ENCODE measurements around the gene SRPRB.
A peak's percentile ranks its signal among the peaks of the same experiment; 100 is the strongest.

SRPRB gene

GRCh38 chr3:133805702-133806475 is at the start of gene SRPRB:
Gene SRPRB (plus strand): TSS chr3:133805815. CDS start chr3:133805849, 34 bp downstream.
- peak; percentile 97 for DNase-seq (ENCODE audit: low spot score)

GRCh38 chr3:133756716-133757694 is 48.6 kb upstream of the SRPRB start:
- no peak for DNase-seq (ENCODE audit: low spot score)

GRCh38 chr3:133757701-133758567 is 47.7 kb upstream of the SRPRB start:
- no peak for DNase-seq (ENCODE audit: low spot score)

- no peak for DNase-seq (ENCODE audit: low spot score)
Measured at GRCh38 chr3:133758568-133758928, 47.1 kb upstream of the SRPRB start.

- no peak for DNase-seq (ENCODE audit: low spot score)
Measured at GRCh38 chr3:133758964-133759739, 46.5 kb upstream of the SRPRB start.

- no peak for DNase-seq (ENCODE audit: low spot score)
Measured at GRCh38 chr3:133759740-133760305, 45.8 kb upstream of the SRPRB start.

- no peak for DNase-seq (ENCODE audit: low spot score)
Measured at GRCh38 chr3:133760916-133761315, 44.7 kb upstream of the SRPRB start.

GRCh38 chr3:133761605-133762484 is 43.8 kb upstream of the SRPRB start:
- no peak for DNase-seq (ENCODE audit: low spot score)

- DNase-seq (ENCODE audit: low spot score): no peak
Measured at GRCh38 chr3:133762539-133762938, 43.1 kb upstream of the SRPRB start.

- no peak for DNase-seq (ENCODE audit: low spot score)
Measured at GRCh38 chr3:133763797-133764683, 41.6 kb upstream of the SRPRB start.

GRCh38 chr3:133765256-133765655 is 40.4 kb upstream of the SRPRB start:
- no peak for DNase-seq (ENCODE audit: low spot score)

- DNase-seq (ENCODE audit: low spot score): no peak
Measured at GRCh38 chr3:133767607-133768006, 38.0 kb upstream of the SRPRB start.

- DNase-seq (ENCODE audit: low spot score): no peak
Measured at GRCh38 chr3:133769536-133769935, 36.1 kb upstream of the SRPRB start.

- DNase-seq (ENCODE audit: low spot score): no peak
Measured at GRCh38 chr3:133773732-133774131, 31.9 kb upstream of the SRPRB start.

- DNase-seq (ENCODE audit: low spot score): no peak
Measured at GRCh38 chr3:133775309-133775708, 30.3 kb upstream of the SRPRB start.

GRCh38 chr3:133775835-133776234 is 29.8 kb upstream of the SRPRB start:
- no peak for DNase-seq (ENCODE audit: low spot score)

- no peak for DNase-seq (ENCODE audit: low spot score)
Measured at GRCh38 chr3:133776794-133777438, 28.7 kb upstream of the SRPRB start.

Measured in germinal center (tissue), 1 donor.